Bronchial epithelial cell (primary cell): Measurements from ENCODE around the gene GMDS. TPM values are rescaled to one million over a fixed set of nuclear protein-coding genes. Genes with fewer than 3 reads are reported as not detected.

Experiments
- DNase-seq: peaks from one replicate; pipeline ENCODE4 v3.0.0-alpha.2; 2010; ENCODE audit warnings: low read depth
- FAIRE-seq: peaks from 2 replicates; lab custom pipeline; 2011; peaks lifted over from hg19 to GRCh38; lab: Jason Lieb, UNC
- H3K27me3 ChIP-seq: 2 replicates; pipeline ENCODE4 v1.5.1; 2011; ENCODE audit warnings: low read length; ENCODE audit not compliant: control insufficient read depth, insufficient read depth
- H3K36me3 ChIP-seq: 2 replicates; pipeline ENCODE4 v1.5.1; 2011; ENCODE audit warnings: low read length; ENCODE audit not compliant: control insufficient read depth, insufficient read depth
- H3K4me3 ChIP-seq: 2 replicates; pipeline ENCODE4 v1.5.1; 2011; ENCODE audit warnings: mild to moderate bottlenecking, low read depth, low read length, control low read depth
- CTCF ChIP-seq: IDR thresholded peaks from 2 replicates; pipeline ENCODE4 v1.5.1; 2011; ENCODE audit warnings: mild to moderate bottlenecking, moderate library complexity, low read length, control low read depth, inconsistent platforms; ENCODE audit not compliant: insufficient read depth, severe bottlenecking
- total RNA-seq: library from RNA; depleted of rRNA; stranded (reverse); fragments of >200 nt; gene quantifications from 2 replicates; pipeline ENCODE4 v1.2.1, GENCODE V29; 2014

The GMDS gene
- total RNA-seq, 1 donor from 2014 or later: 8.2 TPM

GRCh38 chr6:1729750-1730140 is 515.7 kb downstream of the GMDS start:
- FAIRE-seq: no peak
- DNase-seq: no peak
- no peak for TF ChIP-seq CTCF
- no peak overlapping the region for H3K4me3 ChIP-seq
- no peaks in the 10 kb centered on the region for H3K27me3 ChIP-seq
- H3K36me3 ChIP-seq: no peaks in the 10 kb centered on the region

GRCh38 chr6:1729133-1729749 is 516.2 kb downstream of the GMDS start:
- Histone ChIP-seq H3K4me3 (no peak overlapping the region), H3K36me3 (no peaks in the 10 kb centered on the region), H3K27me3 (no peaks in the 10 kb centered on the region)
- FAIRE-seq (peak; percentile 62), DNase-seq (peak; percentile 99)
- TF ChIP-seq CTCF: no peak

GRCh38 chr6:1726341-1726768 is 519.0 kb downstream of the GMDS start:
- Histone ChIP-seq H3K36me3 (no peaks in the 10 kb centered on the region), H3K4me3 (no peak overlapping the region), H3K27me3 (no peaks in the 10 kb centered on the region)
- no peak for TF ChIP-seq CTCF
- no peak for FAIRE-seq
- DNase-seq: no peak

GRCh38 chr6:1724616-1725015 is 520.8 kb downstream of the GMDS start:
- FAIRE-seq: peak; percentile 36
- Histone ChIP-seq H3K36me3 (no peaks in the 10 kb centered on the region), H3K4me3 (no peak overlapping the region), H3K27me3 (no peaks in the 10 kb centered on the region)
- peak; percentile 72 for DNase-seq
- no peak for TF ChIP-seq CTCF

- Histone ChIP-seq H3K27me3 (no peaks in the 10 kb centered on the region), H3K4me3 (no peak overlapping the region), H3K36me3 (no peaks in the 10 kb centered on the region)
- DNase-seq (peak; percentile 58), FAIRE-seq (peak; percentile 7)
- no peak for TF ChIP-seq CTCF
These were observed 521.3 kb downstream of the GMDS start for GRCh38 chr6:1724124-1724523.

GRCh38 chr6:1722801-1723200 is 522.6 kb downstream of the GMDS start:
- no peak for DNase-seq
- H3K27me3 ChIP-seq: no peaks in the 10 kb centered on the region
- FAIRE-seq: no peak
- H3K4me3 ChIP-seq: no peak overlapping the region
- no peak for TF ChIP-seq CTCF
- no peaks in the 10 kb centered on the region for H3K36me3 ChIP-seq
